ENCODE measurements around the gene CTNNAL1.
"Not testable (repeated sequence)": the region's sequence is repeated elsewhere in the genome, so short reads cannot be mapped to it uniquely, and the experiment has no call there.

The CTNNAL1 gene, protein sequence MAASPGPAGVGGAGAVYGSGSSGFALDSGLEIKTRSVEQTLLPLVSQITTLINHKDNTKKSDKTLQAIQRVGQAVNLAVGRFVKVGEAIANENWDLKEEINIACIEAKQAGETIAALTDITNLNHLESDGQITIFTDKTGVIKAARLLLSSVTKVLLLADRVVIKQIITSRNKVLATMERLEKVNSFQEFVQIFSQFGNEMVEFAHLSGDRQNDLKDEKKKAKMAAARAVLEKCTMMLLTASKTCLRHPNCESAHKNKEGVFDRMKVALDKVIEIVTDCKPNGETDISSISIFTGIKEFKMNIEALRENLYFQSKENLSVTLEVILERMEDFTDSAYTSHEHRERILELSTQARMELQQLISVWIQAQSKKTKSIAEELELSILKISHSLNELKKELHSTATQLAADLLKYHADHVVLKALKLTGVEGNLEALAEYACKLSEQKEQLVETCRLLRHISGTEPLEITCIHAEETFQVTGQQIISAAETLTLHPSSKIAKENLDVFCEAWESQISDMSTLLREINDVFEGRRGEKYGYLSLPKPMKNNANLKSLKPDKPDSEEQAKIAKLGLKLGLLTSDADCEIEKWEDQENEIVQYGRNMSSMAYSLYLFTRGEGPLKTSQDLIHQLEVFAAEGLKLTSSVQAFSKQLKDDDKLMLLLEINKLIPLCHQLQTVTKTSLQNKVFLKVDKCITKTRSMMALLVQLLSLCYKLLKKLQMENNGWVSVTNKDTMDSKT

DNA sequence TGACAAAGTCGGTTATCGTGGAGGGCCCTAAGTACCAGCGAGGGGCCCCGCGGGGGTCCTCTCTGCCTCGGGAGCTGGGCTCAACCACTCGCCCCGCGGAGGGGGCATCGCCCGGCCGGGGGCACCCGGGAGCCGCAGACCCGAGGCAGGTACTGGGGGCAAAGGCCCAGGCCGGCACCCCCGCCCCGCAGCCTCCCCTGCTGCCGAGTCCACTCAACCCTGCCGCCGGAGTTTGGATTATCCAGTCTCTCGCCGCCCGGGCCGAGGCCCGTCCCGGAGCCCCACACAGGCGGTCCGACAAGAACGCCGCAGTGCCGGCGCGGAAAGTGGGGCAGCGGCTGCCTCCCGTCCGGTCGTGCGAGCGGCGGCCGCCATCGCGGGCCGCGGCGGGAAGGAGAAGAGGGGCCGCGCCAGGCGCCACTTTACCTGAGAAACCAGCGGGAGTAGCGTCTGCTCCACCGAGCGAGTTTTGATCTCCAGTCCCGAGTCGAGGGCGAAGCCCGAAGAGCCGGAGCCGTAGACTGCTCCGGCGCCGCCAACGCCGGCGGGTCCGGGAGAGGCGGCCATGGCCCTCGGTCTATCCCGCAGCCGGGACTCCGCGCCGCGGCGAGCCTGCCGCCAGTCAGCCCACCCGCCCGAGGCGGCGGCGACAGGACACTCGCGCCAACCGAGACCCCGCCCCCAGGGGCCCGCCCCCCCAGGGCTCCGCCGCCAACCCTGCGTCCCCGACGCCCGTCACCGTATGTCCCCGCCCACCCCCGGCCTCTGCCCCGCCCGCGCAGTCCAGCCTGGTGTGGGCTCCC is at the start of gene CTNNAL1:
Gene CTNNAL1 (minus strand): TSS at position 624 of the 803 bp plus-strand sequence. CDS start 57 bp downstream, at position 567.
- peak; percentile 94 to 96 for DNase-seq

DNA sequence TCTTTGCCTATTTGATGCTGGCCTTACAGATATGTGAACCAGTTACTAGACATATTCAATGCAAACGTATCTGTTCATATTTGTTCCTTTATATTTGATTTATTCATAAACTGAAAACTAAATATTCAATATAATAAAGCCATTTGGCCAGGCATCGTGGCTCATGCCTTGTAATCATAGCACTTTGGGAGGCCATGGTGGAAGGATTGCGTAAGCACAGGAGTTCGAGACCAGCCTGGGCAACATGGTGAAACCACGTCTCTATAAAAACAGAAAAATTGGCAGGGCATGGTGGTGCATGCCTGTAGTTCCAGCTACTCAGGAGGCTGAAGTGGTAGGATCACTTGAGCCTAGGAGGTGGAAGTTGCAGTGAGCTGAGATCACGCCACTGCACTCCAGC is 49.2 kb upstream of the CTNNAL1 start:
- no peak for DNase-seq

DNA sequence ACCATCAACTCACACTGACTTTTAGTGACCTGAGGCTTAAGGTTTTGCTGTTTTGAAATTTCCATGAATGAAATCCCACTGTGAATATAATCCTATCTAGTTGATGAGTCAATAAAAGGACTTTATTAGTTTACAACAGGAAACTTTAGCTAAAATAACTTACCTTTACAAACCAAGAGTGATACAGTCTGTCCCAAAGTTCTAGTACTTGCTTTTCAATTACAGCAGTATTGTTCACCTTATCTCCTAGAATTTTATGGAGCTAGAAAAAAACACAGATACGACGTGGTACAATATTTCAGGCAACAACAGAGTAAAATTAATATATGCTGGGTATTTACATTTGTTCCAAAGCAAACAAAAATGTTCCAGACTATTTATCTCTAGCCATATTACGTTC is 46.9 kb upstream of the CTNNAL1 start:
- DNase-seq = no peak

DNA sequence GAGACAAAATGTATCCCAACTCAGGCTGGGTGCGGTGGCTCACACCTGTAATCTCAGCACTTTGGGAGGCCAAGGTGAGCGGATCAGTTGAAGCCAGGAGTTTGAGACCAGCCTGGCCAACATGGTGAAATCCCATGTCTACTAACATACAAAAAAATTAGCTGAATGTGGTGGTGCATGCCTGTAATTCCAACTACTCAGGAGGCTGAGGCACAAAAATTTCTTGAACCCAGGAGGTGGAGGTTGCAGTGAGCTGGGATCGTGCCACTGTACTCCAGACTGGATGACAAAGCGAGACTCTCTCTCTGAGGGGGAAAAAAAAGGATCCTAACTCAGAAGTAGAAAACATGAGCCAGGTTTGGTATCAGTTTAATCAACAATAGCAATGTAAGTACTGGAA is 39.8 kb upstream of the CTNNAL1 start:
- not testable (repeated sequence) for DNase-seq

DNA sequence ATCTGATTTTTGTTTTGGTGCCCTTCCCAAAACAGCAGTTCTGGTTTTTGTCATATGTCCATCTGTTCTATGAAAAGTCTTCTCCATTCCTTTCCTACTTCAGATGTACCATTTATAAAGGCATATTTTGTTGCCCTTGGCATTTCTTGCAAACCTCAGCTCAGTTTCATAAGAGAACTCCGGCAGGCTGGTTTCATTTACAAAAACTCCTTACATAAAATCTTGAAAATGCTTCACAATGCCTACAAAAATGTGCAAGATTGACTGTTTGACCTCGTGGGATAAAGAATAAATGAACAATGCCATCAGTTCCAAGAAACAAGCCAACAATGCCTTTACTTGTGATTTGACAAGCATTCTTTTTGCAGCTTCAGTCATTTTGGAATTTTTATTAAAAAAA is 39.1 kb upstream of the CTNNAL1 start:
- no peak for DNase-seq

DNA sequence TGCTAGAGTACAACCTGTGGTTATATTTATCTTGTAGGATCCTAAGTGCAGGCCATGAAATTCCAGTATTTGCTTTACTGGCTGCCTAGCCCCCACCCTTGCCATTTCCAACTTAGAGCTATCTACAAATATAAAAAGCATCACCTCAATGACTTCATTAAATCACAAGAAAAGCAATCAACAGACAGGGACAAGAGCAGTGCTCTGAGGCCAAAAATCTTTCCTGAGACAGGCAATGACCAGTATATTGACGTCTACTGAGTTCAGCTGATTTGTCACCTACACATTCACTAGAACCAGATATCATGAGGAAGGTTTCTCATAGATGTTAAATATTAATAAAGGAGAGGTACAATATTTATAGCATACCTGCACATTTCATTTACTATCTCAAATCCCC is 38.4 kb upstream of the CTNNAL1 start:
- no peak for DNase-seq

DNA sequence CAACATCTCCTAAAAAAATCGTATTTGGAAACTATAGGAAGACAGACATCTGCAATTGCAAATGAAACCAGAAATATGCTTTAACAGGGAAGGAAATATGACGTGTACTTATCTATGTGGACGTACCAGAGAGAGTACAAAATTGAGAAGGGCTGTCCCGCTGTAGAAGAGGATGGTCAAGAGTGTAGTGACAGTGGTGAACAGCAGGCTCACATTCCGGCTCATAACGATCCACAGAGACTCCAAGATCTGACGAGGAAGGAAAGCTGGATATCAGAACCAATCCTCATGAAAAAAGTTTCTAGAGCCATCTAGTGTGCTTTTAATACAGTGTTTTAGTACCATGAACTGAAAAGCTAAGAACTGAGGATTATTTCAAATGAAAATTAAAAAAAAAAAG is 37.1 kb upstream of the CTNNAL1 start:
- DNase-seq = no peak

DNA sequence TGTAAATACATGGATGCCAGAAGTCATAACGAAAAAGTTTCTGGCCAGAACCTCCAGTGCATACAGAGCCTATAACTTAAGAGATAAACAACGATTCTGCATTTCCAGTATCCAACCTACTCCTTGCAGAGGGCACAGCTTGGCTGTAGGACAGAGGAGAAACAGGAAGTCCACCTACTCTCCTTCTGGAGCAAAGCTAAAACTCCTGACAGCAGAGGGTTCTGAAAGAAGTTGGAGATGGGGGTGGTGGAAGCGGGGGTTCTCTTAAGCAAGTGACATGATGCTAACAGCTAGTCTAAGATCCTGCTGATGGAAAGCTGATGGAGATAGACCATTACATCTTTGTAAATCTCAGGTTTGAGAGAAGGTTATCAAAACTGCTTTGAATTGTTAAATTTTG is 35.5 kb upstream of the CTNNAL1 start:
- no peak for DNase-seq

DNA sequence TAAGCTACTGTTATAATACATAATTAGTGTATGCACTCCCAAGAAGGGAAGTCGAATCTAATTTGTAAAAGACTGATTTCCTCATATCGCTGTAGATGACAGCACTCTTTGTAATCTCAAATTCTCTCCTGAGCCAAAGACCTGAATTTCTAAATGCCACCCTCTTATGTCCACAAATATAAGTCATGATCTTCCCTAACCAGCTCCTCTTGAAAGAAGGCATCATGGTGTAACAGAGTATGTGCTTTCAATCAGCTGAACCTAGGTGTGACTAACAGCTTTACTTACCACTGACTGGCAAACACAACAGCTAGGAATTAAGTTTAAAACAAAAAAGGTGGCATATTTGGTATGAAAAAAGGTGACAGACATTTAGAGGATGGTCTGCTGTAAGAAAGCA is 34.0 kb upstream of the CTNNAL1 start:
- DNase-seq = no peak

DNA sequence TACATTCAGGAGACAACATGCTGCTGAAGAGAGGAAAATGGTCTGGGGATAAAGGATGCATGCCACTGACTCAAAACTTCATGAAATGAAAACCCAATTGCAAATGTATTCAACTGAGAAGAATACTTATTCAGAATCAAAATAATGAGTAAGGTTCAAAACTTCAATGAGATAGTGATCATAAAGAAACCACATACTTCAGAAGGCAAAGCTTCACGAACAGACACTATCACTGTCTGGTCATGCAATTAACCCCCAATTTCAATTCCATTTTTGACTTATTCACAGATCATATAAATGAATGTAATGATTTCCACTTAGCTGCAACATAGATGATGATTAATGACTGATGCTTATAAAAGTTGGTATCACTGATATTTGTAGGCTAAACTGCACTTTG is 33.0 kb upstream of the CTNNAL1 start:
- no peak for DNase-seq

DNA sequence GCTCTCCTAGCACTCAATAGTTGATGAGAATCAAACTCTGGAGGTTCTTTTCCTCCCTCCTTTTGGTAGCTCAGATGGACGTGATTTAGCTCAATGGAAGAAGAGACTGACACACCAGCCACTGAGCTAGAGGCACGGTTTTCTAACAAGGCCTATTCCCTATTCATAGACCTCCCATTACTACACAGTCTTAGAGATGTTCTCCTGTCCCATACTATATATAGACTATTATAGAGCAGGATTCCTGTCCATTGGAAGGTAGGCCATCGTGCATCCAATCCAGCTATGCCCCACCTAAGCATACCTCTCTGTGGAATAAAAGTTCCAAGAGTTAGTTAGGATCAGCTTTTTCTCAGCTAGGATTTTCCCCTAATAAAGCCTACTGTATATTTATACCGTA is 30.3 kb upstream of the CTNNAL1 start:
- DNase-seq = no peak

DNA sequence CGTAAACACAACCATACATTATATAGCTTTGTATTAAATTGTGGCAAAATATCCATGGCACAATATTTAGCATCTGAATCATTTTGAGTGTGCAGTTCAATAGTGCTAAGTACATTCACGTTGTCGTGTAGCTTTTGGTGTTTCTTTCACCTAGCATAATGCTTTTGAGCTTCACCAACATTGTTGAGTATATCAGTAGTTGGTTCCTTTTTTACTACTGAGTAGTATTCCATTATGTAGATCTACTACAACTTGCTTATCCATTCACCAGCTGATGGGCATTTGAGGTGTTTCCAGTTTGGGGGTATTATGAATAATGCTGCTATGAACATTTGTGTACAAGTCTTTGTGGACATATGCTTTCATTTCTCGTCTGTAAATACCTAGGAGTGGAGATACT is 27.3 kb upstream of the CTNNAL1 start:
- no peak for DNase-seq

DNA sequence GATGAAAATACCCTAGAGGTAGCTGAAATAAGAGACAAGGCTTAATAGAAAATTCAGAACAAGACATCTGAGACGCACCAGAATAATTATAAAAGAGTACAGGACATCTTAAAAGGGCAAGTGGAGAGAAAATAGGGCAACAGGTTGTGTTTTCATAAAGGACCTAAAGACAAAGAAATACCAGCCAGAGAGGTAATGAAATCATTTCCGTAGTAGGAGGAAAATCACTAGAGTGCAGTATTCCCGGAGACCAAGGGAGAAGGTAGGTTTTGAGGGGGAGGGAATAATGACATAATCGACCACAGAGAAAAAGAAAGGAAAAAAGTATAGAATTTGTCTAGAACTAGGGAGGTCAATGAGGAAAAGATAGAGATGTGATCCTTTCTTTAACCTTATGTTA is 26.2 kb upstream of the CTNNAL1 start:
- DNase-seq = no peak

DNA sequence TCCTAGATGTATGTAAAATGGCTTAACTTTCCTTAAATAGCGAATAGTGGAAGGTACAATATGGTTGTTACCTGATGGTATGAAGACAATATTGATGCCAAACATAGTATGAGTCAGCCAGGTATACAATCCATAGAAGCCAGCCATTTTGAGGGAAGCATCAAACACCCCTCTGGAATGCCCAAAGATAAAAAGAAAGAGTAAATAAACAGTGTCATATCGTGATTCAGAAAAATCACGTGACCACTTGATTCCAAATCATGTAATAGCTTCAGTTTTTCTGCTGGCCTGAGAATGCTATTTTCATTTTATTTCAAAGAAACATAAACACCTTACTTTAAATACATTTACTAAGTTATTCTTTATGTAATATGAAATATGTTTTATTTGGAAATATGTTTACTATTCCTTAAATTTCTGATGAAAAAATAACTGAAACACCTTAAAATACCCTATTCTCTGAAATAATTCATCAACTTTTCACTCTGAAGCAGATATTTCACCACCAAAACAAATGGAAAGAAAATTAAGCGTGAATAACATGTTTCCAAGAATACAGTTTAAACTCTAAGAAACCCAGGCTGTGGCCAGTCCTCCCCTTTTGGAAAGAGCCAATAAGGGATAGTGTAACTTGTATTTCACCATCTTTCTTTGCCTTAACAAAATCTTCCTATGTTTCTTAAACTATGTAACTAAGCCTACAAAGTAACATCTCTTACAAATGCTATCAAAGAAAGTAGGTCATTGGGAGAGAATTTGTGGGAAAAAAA is 24.8 kb upstream of the CTNNAL1 start:
- DNase-seq = no peak

DNA sequence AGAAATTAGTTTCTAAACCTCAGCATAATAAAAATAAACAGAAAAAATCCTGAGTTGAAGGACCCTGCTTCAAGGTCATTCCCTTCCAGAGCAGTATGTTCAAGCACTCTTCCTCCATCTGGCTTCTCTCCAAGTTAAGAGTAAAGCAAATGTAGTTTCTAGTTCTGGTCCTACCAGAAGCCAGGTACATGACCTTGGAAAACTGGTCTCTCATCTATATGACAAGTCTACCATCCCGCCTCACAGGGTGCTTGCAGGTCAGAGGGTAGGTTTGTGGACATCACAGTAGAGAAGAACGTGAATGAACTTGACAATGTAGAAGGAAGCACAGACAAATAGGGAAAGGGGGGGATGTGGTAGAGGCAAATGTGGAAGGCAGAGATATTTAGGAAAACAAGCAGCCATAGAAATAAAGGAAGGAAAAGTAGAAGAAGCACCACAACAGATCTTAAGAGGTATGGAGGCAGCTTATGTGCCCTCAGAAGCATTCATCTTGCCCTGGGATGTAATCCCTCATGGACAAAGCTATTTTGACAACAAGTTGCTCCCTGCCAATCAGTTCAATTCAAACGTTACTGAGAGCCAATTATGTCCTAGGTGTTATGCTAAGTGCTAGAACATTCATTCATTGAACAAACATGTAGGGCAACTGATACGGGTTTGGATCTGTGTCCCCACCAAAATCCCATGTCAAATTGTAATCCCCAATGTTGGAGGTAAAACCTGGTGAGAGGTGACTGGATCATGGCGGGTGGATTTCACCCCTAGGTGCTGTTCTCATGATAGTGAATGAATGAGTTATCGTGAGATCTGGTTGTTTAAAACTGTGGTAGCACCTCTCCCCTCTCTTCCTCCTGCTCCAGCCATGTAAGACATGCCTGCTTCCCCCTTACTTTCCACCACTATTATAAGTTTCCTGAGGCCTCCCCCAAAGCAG is 23.7 kb upstream of the CTNNAL1 start:
- DNase-seq = no peak

DNA sequence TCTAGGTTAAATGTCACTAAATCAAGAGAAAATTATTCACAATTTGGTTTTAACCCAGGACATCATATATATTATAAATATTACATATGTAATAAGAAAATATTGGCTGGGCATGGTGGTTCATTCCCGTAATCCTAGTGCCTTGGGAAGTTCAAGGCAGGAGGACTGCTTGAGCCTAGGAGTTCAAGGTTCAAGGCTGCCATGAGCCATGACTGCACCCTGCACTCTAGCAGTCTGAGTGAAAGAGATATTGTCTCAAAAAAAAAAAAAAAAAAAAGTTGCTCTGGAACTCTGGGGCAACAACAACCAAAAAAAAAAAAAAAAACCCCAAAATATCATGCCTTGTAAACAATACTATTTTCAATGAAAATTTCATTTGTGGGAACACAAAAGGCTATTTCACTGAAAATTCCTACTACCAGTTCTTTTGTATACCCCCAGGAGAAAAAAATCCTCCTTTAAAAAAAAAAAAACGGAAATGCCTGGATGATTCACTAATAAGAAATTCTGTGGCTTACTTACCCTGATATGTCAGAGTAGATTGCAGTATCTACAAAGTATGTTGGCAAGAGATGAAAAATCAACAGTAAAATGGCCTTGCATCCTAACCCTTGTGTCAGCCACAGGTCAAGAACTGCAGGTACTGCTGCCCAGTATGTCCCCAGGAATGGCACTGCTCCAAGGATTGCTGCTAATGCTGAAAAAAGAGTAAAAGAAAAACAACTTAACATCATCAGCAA is 22.6 kb upstream of the CTNNAL1 start:
- no peak for DNase-seq

DNA sequence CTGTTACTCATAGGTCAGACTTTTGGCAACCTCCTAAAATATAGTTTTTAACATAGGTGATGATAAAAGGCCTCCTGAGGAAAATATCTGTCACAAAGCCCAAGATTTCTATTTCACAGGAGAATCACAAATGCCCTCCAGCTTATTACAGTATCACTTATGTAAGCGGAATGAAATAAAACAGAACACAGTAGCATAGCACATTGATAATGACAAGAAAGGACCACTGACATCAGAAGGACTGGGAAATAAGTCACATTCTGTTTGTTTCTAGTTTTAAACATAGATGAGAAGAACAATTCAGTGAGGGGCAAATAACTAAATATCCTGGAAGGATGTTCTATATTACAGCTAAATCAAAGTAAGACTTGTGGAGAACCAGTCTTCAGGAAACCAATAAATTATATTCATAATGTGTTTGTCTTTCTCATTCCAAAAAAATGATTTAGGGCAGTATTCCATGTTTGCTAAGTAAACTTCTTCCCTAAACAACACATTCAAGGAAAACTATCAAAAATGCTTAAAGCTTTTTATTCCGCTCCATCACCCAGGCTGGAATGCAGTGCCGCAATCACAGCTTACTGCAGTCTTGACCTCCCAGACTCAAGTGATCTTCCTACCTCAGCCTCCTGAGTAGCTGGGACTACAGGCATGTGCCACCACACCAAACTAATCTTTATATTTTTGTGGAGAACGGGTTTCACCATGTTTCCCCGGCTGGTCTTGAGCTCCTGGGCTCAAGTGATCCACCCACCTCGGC is 20.8 kb upstream of the CTNNAL1 start:
- DNase-seq = no peak

DNA sequence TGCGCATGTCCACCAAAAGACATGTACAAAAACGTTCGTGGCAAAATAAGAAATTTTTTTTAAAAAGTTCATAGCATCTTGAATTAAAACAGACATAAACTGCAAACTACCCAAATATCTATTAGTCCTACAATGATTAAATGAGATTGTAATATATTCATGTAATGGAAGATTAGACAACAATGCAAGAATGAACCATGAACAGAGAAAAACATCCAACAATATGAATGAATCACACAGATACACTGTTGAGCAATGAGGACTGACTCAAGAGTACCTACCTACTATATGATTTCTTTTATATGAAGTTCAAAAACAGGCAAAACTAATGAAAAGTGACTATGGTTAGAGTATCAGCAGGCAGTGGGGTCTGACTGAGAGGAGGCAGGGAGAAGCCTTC is 17.9 kb upstream of the CTNNAL1 start:
- DNase-seq = no peak

DNA sequence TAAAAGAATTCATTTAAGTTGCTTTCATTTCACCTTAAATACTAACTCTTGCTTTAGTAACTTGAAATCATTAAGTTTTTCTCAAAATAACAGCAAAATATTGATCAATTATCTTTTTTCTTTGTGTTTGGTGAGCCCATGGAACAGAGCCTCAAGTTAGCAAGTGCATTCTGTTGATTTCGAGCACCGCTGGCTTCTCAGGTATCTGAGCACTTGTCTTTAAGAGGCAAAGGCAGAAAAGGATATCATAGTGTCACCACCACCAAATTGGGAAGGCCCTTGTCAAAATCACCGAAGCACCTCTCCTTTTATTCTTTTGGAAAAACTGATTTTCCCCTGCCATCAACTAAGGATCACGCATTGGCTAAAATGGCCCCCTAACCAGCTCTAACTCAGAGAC is 17.1 kb upstream of the CTNNAL1 start:
- peak in 1 of 2 experiments; percentile 6 for DNase-seq

DNA sequence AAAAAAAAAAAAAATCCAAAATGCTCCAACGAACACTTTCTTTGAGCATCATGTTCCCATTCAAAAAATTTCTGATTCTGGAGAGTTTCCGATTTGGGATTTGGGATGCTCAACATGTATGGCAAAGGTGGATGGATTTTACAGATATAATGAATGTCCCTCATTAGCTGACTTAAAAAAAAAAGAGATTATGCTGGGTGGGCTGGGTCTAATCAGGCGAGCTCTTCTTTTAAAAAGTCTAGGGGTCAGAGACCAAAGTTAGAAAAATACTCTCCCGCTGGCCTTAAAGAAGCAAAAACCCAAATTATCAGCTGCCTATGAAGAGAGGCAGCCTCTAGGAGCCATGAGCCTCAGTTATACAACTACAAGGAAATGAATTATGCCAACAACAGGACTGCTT is 15.2 kb upstream of the CTNNAL1 start:
- no peak for DNase-seq

Data from NCI-H524 (cell line).